Measurements from ENCODE around the gene ARPC1B. TPM values are rescaled to one million over a fixed set of nuclear protein-coding genes. Genes with fewer than 3 reads are reported as not detected.
"Not testable (repeated sequence)": the region's sequence is repeated elsewhere in the genome, so short reads cannot be mapped to it uniquely, and the experiment has no call there.

The ARPC1B gene
- total RNA-seq, 1 experiment from 2014 or later = 236 TPM

GRCh38 chr7:99366646-99367045 is 7.9 kb upstream of the ARPC1B start:
- no peak for DNase-seq (ENCODE audit: extremely low read depth, low read depth)

DNA sequence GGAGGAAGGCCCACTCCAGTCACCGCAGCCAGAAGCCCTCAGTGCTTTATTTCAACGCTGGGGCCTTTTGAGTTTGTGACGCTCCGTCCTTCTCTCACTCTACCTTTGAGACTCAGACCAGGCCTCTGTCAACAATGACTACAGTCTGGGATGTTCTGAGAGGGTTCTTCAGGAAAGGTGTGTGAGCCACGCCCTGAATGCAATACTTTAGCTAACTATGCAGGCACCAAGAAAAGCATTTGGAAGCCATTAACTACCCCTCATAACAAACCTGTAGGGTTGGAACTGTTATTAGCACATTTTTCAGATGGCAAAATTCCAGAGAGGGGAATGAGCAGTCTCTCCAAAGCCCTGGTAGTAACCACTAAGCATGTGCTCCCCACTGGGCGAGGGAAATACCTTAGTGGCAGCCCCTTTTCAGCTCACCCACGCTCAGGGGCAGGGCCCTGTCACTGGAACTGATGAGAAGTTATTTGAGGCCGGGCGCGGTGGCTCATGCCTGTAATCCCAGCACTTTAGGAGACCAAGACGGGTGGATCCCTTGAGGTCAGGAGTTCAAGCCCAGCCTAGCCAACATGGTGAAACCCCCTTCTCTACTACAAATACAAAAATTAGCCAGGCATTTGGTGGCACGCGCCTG is 5.7 kb upstream of the ARPC1B start:
- DNase-seq (ENCODE audit: extremely low read depth, low read depth) = no peak

DNA sequence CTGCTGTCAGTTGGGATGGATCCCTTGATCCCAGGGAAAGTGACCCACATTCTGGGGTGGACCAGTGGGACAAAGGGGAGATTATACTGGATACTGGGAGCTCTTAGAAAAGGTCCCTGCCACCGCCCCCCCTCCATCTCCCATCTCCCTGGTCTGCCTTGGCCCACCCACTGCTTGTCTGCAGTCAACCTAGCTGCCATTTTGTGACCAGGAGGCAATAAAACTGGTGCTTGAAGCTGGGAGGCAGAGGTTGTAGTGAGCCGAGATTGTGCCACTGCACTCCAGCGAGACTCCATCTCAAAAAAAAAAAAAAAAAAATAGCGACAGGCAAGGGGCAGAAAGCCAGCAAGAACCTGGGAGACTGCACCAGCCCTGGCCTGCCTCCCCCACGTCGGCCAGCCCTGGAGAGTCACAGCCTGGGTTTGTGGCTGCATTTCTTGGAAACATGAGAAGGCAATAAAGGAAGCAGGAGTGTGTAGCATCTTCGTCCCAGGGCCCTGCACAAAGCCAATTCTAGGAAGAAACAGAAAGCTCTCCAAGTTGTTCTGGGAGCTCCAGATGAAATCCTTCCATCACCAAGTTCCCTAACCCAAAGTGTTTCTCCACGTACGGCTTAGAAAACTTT is 4.7 kb upstream of the ARPC1B start:
- no peak for DNase-seq (ENCODE audit: extremely low read depth, low read depth)

GRCh38 chr7:99371376-99371920 is 3.1 kb upstream of the ARPC1B start:
- DNase-seq (ENCODE audit: extremely low read depth, low read depth) = no peak

- DNase-seq (ENCODE audit: extremely low read depth, low read depth) = no peak
Observed at GRCh38 chr7:99372275-99373090, 2.0 kb upstream of the ARPC1B start.

DNA sequence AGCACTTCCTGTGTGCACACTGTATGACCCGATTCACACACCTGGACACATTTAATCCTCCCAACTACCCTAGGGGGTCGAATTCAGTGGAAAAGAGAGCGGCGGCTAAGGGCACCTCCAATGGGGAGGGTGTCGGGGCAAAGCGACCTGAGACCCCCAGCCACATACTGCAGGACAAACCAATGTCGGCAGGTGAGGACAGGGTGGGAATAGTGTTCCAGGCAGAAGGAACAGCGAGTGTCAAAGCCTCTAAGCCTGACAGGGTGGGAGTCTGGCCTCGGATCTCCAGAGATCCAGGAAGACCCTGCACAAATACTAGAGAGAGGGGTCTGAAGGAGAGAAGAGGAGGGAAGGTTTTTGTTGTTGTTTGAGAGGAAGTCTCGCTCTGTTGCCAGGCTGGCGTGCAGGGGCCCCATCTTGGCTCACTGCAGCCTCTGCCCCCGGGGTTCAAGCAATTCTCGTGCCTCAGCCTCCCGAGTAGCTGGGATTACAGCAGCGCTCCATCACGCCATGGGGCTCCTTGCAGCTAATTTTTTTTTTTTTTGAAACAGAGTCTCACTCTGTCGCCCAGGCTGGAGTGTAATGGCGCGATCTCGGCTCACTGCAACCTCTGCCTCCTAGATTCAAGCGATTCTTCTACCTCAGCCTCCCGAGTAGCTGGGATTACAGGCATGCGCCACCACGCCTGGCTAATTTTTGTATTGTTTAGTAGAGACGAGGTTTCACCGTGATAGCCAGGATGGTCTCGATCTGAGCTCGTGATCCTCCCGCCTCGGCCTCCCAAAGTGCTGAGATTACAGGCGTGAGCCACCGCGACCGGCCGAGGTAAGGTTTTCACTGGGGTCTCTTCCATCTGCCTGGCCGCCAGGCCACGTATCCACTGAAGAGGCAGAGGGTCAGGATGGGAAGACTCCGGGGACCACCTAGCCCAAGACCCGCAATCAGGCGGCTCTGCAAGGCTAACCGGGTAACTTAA is 1.2 kb upstream of the ARPC1B start:
- DNase-seq (ENCODE audit: extremely low read depth, low read depth) = no peak

DNA sequence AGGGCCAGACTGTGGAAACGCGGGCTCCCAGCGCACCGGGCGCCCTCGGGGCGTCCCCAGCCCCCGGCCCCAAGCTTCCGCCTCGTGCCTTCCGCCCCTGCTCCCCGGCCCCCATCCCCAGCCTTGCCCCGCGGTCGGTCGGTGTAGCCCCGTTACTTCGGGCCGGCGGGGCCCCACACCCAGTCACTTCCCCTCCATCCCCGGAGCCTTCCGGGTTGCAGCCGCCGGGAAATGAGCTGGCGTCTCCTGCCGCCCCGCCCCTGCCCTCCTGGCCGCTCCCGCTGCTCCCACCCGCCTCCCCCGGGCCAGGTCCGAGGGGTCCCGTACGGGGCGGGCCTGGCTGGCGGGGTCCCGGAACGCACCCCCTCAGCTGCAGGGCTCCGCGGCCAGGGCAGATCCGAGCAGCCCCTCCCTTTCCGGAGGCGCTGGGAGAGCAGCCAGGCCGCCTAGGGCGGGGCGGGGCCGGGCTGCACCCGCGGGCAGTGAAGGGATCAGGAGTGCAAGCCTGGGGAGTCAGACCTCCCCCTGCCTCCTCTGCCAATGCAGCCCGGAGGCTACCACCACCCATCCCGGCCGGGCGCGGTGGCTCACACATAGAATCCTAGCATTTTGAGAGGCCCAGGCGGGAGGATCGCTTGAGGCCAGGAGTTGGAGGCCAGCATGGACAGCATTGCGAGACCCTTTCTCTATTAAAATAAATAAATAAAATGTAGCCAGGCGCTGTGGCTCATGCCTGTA is 709 bp downstream of the ARPC1B start:
- peak; percentile 75 for DNase-seq (ENCODE audit: extremely low read depth, low read depth)

DNA sequence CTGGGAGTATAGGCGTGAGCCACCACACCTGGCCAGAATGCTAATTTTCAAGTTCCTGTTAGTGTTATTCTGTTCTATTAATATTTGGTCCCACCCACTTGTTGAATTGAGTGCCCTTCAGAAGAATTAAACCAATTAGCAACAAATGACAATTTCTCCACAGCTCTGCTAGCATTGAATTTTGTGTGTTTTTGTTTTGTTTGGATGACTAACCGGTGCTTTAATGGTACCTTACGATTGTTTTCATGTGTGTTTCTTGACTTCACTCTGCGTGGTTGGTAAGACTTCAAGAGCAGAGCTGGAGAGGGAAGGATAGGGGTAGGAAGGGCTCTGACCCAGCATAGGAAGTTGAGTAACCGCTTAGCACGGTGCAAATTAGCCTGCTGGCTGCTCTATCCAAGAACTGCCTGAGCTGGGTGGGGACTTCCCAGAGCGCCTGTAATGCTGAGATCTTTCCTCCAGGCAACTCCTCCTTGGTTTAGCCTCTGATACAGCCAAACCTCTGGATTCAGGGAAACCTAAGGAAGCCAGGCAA is 4.6 kb downstream of the ARPC1B start:
- DNase-seq (ENCODE audit: extremely low read depth, low read depth) = peak; percentile 48

- DNase-seq (ENCODE audit: extremely low read depth, low read depth) = not testable (repeated sequence)
Observed at GRCh38 chr7:99379693-99380031, 5.1 kb downstream of the ARPC1B start.

- no peak for DNase-seq (ENCODE audit: extremely low read depth, low read depth)
Observed at GRCh38 chr7:99380032-99380822, 5.7 kb downstream of the ARPC1B start.

- no peak for DNase-seq (ENCODE audit: extremely low read depth, low read depth)
Observed at GRCh38 chr7:99380823-99381663, 6.5 kb downstream of the ARPC1B start.

- no peak for DNase-seq (ENCODE audit: extremely low read depth, low read depth)
Observed at GRCh38 chr7:99381664-99382075, 7.1 kb downstream of the ARPC1B start.

GRCh38 chr7:99383203-99383602 is 8.7 kb downstream of the ARPC1B start:
- no peak for DNase-seq (ENCODE audit: extremely low read depth, low read depth)

DNA sequence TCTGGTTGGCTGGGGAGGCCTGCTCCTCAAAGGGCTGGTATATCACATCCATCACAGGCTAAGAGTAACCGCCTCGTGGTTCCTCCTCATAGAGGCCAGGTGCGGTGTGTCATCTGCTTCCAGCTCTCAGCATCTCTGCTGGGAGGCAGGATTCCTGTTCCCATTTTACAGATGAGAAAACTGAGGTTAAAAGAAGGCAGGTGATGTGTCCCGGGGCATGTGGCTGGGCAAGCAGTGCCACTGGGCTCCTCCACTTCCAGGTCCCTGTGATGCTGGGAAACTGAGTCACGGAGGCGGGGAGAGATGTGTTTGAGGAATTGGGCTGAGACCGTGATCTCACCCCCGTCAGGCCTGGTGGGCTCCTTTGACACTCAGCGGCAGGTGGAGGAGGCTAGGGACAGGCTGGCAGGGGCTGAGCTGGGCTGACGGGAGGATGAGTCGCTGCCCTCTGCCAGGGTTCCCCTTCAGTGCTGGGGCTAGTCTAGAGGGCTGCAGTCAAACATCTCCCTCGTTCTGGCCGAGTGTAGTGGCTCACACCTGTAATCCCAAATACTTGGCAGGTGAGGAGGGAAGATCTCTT is 9.4 kb downstream of the ARPC1B start:
- DNase-seq (ENCODE audit: extremely low read depth, low read depth) = no peak

- no peak for DNase-seq (ENCODE audit: extremely low read depth, low read depth)
Observed at GRCh38 chr7:99384523-99384922, 10.0 kb downstream of the ARPC1B start.

DNA sequence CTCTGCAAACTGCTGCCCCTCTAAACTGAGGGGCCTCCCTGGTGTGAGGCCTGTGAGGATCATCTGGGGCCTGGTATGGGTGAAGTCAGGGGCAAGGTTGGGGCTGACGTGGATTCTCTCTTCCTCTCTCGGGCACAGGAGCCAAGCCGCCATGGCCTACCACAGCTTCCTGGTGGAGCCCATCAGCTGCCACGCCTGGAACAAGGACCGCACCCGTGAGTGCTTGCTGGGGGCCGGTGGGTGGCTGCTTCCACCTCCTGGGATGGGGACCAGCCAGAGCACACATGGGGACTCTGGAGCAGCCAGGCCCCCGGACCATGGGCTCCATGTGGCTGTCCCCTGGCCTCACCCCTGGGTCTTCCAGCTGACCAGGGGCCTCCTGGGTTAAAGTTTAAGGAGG is 11.0 kb downstream of the ARPC1B start:
- no peak for DNase-seq (ENCODE audit: extremely low read depth, low read depth)

- DNase-seq (ENCODE audit: extremely low read depth, low read depth) = peak; percentile 47
Observed at GRCh38 chr7:99386584-99387238, 12.2 kb downstream of the ARPC1B start.
